K562 (cell line): Measurements from ENCODE around the gene CD274. TPM values are rescaled to one million over a fixed set of nuclear protein-coding genes. Genes with fewer than 3 reads are reported as not detected.

Source experiments
- ATAC-seq: fragments of 200-7000 bp; cut with Tn5 transposase; 3 replicates; pipeline ENCODE4 v1.9.1; 2020; ENCODE audit warnings: moderate library complexity
- BruUV-seq: library from RNA; stranded (reverse); fragments of 400-500 nt; replicated peaks from 2 replicates; lab custom pipeline; 2021; lab: Mats Ljungman, UMichigan
- CTCF ChIA-PET: fragments of 300-600 bp; formaldehyde crosslinking; extraction: SDS; loops from one replicate; lab custom pipeline; 2021; ENCODE audit warnings: low intra/inter-chr PET ratio; lab: Yijun Ruan, JAX
- POLR2A ChIA-PET: fragments of 300-600, 350-650 bp; sonication (Branson Sonifier 250); formaldehyde crosslinking; extraction: SDS; loops from one replicate; lab custom pipeline; 2021; ENCODE audit warnings: antibody characterized with exemption, inconsistent platforms; lab: Yijun Ruan, JAX
- DNase-seq, 4 experiments: peaks; one replicate each; pipeline versions ENCODE4 v3.0.0 to v3.0.0-alpha.2; 2011 to 2018; ENCODE audit warnings: low spot score in 3 of 4, mixed read lengths in 3 of 4; ENCODE audit errors: extremely low read depth in 1 of 4
- FAIRE-seq: peaks from 2 replicates; lab custom pipeline; 2011; peaks lifted over from hg19 to GRCh38; lab: Jason Lieb, UNC
- H2AFZ ChIP-seq: 2 replicates; pipeline ENCODE4 v1.6.0; 2011; ENCODE audit warnings: low read depth, low read length, control low read depth, inconsistent platforms
- H3K27ac ChIP-seq: fragments of 200-600 bp; 3 replicates; pipeline ENCODE4 v1.8.0; 2011; ENCODE audit warnings: low read depth, mild to moderate bottlenecking, control low read depth, inconsistent platforms, low read length, moderate library complexity, mixed read lengths; ENCODE audit errors: extremely low read depth
- H3K27me3 ChIP-seq, 2 experiments: fragments of 300-600 bp in 1 of 2; 2 replicates in 1 of 2; 3 replicates in 1 of 2; pipeline versions ENCODE4 v1.6.0 to v1.8.0; 2011; ENCODE audit warnings: inconsistent platforms in 2 of 2, low read length in 2 of 2, mild to moderate bottlenecking in 1 of 2, mixed read lengths in 1 of 2, moderate library complexity in 1 of 2; ENCODE audit not compliant: control insufficient read depth in 2 of 2, insufficient read depth in 2 of 2
- H3K36me3 ChIP-seq: fragments of 300-600 bp; 3 replicates; pipeline ENCODE4 v1.8.0; 2011; ENCODE audit warnings: mild to moderate bottlenecking, low read length, inconsistent platforms; ENCODE audit not compliant: control insufficient read depth, insufficient read depth
- H3K4me1 ChIP-seq, 2 experiments: fragments of 200-600 bp in 1 of 2; replicated peaks in 1 of 2; 2 replicates in 1 of 2; 3 replicates in 1 of 2; pipeline versions ENCODE4 v1.5.1 to v1.8.0; 2011; ENCODE audit warnings: inconsistent platforms in 2 of 2, low read length in 2 of 2, mild to moderate bottlenecking in 1 of 2, mixed read lengths in 1 of 2, moderate library complexity in 1 of 2; ENCODE audit not compliant: control insufficient read depth in 2 of 2, insufficient read depth in 2 of 2
- H3K4me2 ChIP-seq: 2 replicates; pipeline ENCODE4 v1.6.1; 2011; ENCODE audit warnings: low read length, control low read depth, inconsistent platforms, mixed read lengths; ENCODE audit not compliant: insufficient read depth
- H3K4me3 ChIP-seq: fragments of 200-600 bp; sonication (generic), shearing (Covaris generic); 2 replicates; pipeline ENCODE4 v1.5.1; 2016; ENCODE audit warnings: control low read depth, inconsistent platforms
- H3K79me2 ChIP-seq: fragments of 200-600 bp; 3 replicates; pipeline ENCODE4 v1.8.0; 2011; ENCODE audit warnings: low read length, inconsistent platforms; ENCODE audit not compliant: control insufficient read depth, insufficient read depth
- H3K9ac ChIP-seq, 2 experiments: 2 replicates each; pipeline versions ENCODE4 v1.6.0 to v1.6.1; 2011; ENCODE audit warnings: low read depth in 2 of 2, low read length in 2 of 2, control low read depth in 1 of 2, inconsistent platforms in 1 of 2, mild to moderate bottlenecking in 1 of 2, mixed read lengths in 1 of 2; ENCODE audit not compliant: insufficient read depth in 1 of 2
- H3K9me1 ChIP-seq: one replicate; pipeline ENCODE4 v1.6.0; 2011; ENCODE audit warnings: inconsistent platforms, mild to moderate bottlenecking, low read length, moderate library complexity; ENCODE audit not compliant: control insufficient read depth, insufficient read depth
- H3K9me3 ChIP-seq: replicated peaks from 2 replicates; pipeline ENCODE4 v1.5.1; 2011; ENCODE audit warnings: low read depth, low read length, inconsistent platforms; ENCODE audit not compliant: control insufficient read depth, insufficient read depth
- H4K20me1 ChIP-seq: replicated peaks from 2 replicates; pipeline ENCODE4 v1.6.1; 2011; ENCODE audit warnings: low read length, inconsistent platforms, mixed read lengths; ENCODE audit not compliant: control insufficient read depth, insufficient read depth
- ATF1 ChIP-seq, 2 experiments: fragments of 450-650 bp in 1 of 2; IDR thresholded peaks; 2 replicates each; pipeline ENCODE4 v1.6.1; 2016; ENCODE audit warnings: missing compliant biosample characterization in 1 of 2, missing genetic modification characterization in 1 of 2
- ATF2 ChIP-seq: sonication (generic); formaldehyde crosslinking; IDR thresholded peaks from 2 replicates; pipeline ENCODE4 v1.8.1; 2022; ENCODE audit warnings: missing genetic modification reagents
- BACH1 ChIP-seq: fragments of 200-800 bp; sonication (Bioruptor generic); IDR thresholded peaks from 2 replicates; pipeline ENCODE4 v1.6.1; 2016; ENCODE audit warnings: missing genetic modification characterization, missing compliant biosample characterization
- BDP1 ChIP-seq: IDR thresholded peaks from 3 replicates; pipeline ENCODE4 v1.6.1; 2011; ENCODE audit not compliant: insufficient read length, insufficient read depth
- FOXM1 ChIP-seq, 2 experiments: fragments of 450-650 bp in 1 of 2; sonication (generic) in 1 of 2; formaldehyde crosslinking in 1 of 2; IDR thresholded peaks; 2 replicates each; pipeline versions ENCODE4 v1.6.1 to v1.9.0; 2017 to 2022; ENCODE audit warnings: low read depth in 2 of 2, mild to moderate bottlenecking in 2 of 2, missing genetic modification reagents in 1 of 2, moderate library complexity in 1 of 2
- FUS ChIP-seq: fragments of 200-400 bp; formaldehyde crosslinking; optimal IDR thresholded peaks from 2 replicates; pipeline ENCODE3; 2017; ENCODE audit warnings: low read depth, low read length
- GATAD2A ChIP-seq: fragments of 450-650 bp; IDR thresholded peaks from 2 replicates; pipeline ENCODE4 v1.6.1; 2017
- HDAC8 ChIP-seq: fragments of 450-650 bp; IDR thresholded peaks from 2 replicates; pipeline ENCODE4 v1.6.1; 2016; ENCODE audit warnings: mild to moderate bottlenecking, missing genetic modification characterization, moderate library complexity, missing compliant biosample characterization
- IRF9 ChIP-seq: fragments of 450-650 bp; IDR thresholded peaks from 2 replicates; pipeline ENCODE4 v1.6.1; 2016; ENCODE audit warnings: missing biosample characterization, missing genetic modification characterization
- KAT7 ChIP-seq: sonication (generic); formaldehyde crosslinking; IDR thresholded peaks from 2 replicates; pipeline ENCODE4 v1.8.0; 2022; ENCODE audit warnings: missing genetic modification reagents, mild to moderate bottlenecking, borderline replicate concordance
- MYNN ChIP-seq, 2 experiments: sonication (generic); formaldehyde crosslinking in 1 of 2; IDR thresholded peaks; 2 replicates each; pipeline versions ENCODE4 v1.5.0 to v1.6.1; 2016 to 2020; ENCODE audit warnings: antibody characterized with exemption in 1 of 2, missing genetic modification reagents in 1 of 2
- NR2C2 ChIP-seq, 2 experiments: fragments of 200-800 bp in 1 of 2; sonication (Bioruptor generic) in 1 of 2; sonication (generic) in 1 of 2; formaldehyde crosslinking in 1 of 2; IDR thresholded peaks; 2 replicates each; pipeline versions ENCODE4 v1.6.1 to v1.8.0; 2016 to 2022; ENCODE audit warnings: mild to moderate bottlenecking in 1 of 2, missing compliant biosample characterization in 1 of 2, missing genetic modification characterization in 1 of 2, missing genetic modification reagents in 1 of 2
- RAD51 ChIP-seq: fragments of 450-650 bp; IDR thresholded peaks from 2 replicates; pipeline ENCODE4 v1.7.1; 2016; ENCODE audit warnings: low read depth, mild to moderate bottlenecking, borderline replicate concordance
- ZKSCAN8 ChIP-seq: fragments of 200-800 bp; sonication (Bioruptor generic); IDR thresholded peaks from 2 replicates; pipeline ENCODE4 v1.6.1; 2016; ENCODE audit warnings: missing genetic modification characterization, missing compliant biosample characterization
- ZNF121 ChIP-seq: sonication (generic); formaldehyde crosslinking; conservative IDR thresholded peaks from 2 replicates; pipeline ENCODE4 v1.8.0; 2022; ENCODE audit warnings: missing genetic modification reagents
- ZNF551 ChIP-seq: fragments of 250-450 bp; sonication (Bioruptor Pico); IDR thresholded peaks from 2 replicates; pipeline ENCODE4 v1.5.0; 2021; ENCODE audit warnings: mild to moderate bottlenecking, moderate library complexity
- ZNF57 ChIP-seq: fragments of 450-650 bp; formaldehyde crosslinking; IDR thresholded peaks from 2 replicates; pipeline ENCODE4 v1.4.0; 2020; ENCODE audit warnings: mild to moderate bottlenecking, moderate library complexity
- ZNF75A ChIP-seq: fragments of 450-650 bp; formaldehyde crosslinking; IDR thresholded peaks from 2 replicates; pipeline ENCODE4 v1.4.0; 2020; ENCODE audit warnings: mild to moderate bottlenecking
- WGBS: fragments of 100-300 bp; shearing (Covaris generic); methylation state at CpG from one replicate; pipeline ENCODE4 v1.1.6; 2016; ENCODE audit warnings: low coverage, mixed read lengths; ENCODE audit not compliant: insufficient coverage; ENCODE audit errors: missing lambda C conversion rate; 5-methylcytosine and 5-hydroxymethylcytosine counted together
- in situ Hi-C: fragments of 300-500 bp; cut with MboI; formaldehyde crosslinking; loops from 4 replicates; pipeline ENCODE4 v1.15.0; 2018; ENCODE audit warnings: inconsistent platforms, mixed read lengths
- intact Hi-C: fragments of 100-400 bp; cut with micrococcal nuclease; formaldehyde crosslinking; loops from 2 replicates; pipeline ENCODE4 v1.14.2; 2022
- polyA plus RNA-seq, 8 experiments: library from polyadenylated mRNA; depleted of rRNA in 4 of 8; stranded (reverse) in 5 of 8; unstranded in 3 of 8; fragments of >200 nt; fragmentation: Nextera tagmentation in 2 of 8; fragmentation: Illumina TruSeq in 1 of 8; extraction: Ambion mirVana in 2 of 8; extraction: Trizol in 1 of 8; gene quantifications; 2 replicates each; pipeline versions ENCODE4 v1.2.1 to v1.2.3, GENCODE V29; 2011 to 2014; ENCODE audit warnings: inconsistent platforms in 1 of 8, missing spikeins in 1 of 8
- total RNA-seq, 7 experiments: library from RNA; depleted of rRNA in 6 of 7; stranded (reverse); fragments of >200 nt in 6 of 7; fragmentation: Illumina TruSeq in 2 of 7; extraction: Trizol in 2 of 7; gene quantifications; 2 replicates each; pipeline versions ENCODE4 v1.2.1 to v1.2.3, GENCODE V29; 2011 to 2021; ENCODE audit warnings: low replicate concordance in 1 of 7
- TF ChIP-seq, protein P1 (sequence below): fragments of 250-450 bp; sonication (Bioruptor Pico); IDR thresholded peaks from 2 replicates; pipeline ENCODE4 v1.5.0; 2021

The CD274 gene
- total and polyA plus RNA-seq, 9 of the 15 experiments (the other 6 are each of a cell fraction or from before 2014, with no cell fraction given) = 0.07 to 0.51 (median 0.30) TPM; not detected in 1

DNA sequence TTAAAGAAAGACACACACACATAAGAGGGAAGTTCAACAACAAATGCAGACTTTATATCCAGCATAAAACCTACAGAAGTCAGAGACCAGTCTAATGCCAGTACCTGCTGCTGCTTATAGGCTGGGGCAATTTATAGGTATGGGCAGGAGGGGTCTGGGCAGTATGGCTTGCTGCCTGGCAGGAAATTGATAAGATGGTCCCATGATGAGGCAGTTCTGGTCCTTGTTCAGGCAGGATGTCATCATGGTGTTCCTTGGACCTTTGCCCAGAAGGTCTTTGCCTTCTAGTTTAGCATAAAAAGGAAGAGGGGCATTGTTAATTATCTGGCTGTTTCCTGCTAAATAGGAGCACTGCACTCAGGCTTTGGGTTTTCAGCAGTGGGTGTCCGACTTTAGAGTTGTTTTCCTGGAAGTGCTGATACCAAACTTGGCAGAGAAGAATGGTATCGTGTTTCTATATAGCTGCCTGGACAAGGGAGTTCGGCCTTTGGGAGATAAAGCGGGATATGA lies 49.6 kb downstream of the CD274 start:
- peak overlapping the region; percentile 81 for H3K27ac ChIP-seq
- no peaks in the 10 kb centered on the region for H3K27me3 ChIP-seq
- 0% methylated on average over 4 of the region's 4 CpGs for WGBS
- no peaks in the 10 kb centered on the region for H3K9me3 ChIP-seq
- ChIA-PET CTCF (no interaction called here), POLR2A (no interaction called here)
- peak overlapping the region; percentile 96 for H2AFZ ChIP-seq
- ATAC-seq (peak; percentile 69), FAIRE-seq (peak; percentile 84), DNase-seq (peak in 2 of 4 experiments; percentile 24 to 73)
- H3K36me3 ChIP-seq = no peaks in the 10 kb centered on the region
- no peaks in the 10 kb centered on the region for H4K20me1 ChIP-seq
- H3K4me1 ChIP-seq = peaks cover 20 to 21% of the 10 kb centered on the region in 2 experiments; a peak in 4 of 5 replicates
- in situ Hi-C loops = no loop called here
- no peaks in the 10 kb centered on the region for H3K9me1 ChIP-seq
- peak overlapping the region; percentile 56 for H3K4me2 ChIP-seq
- intact Hi-C loops = loop anchor here (5.0 kb wide), 1 partner anchor 48 kb away; the partner anchor contains the start of gene CD274
- no TSS peak for BruUV-seq
- no peaks in the 10 kb centered on the region for H3K79me2 ChIP-seq
- H3K9ac ChIP-seq = peak overlapping the region in 1 of 2 experiments; percentile 41; a peak in 1 of 4 replicates
- no peak overlapping the region for H3K4me3 ChIP-seq
- TF ChIP-seq, protein P1, sequence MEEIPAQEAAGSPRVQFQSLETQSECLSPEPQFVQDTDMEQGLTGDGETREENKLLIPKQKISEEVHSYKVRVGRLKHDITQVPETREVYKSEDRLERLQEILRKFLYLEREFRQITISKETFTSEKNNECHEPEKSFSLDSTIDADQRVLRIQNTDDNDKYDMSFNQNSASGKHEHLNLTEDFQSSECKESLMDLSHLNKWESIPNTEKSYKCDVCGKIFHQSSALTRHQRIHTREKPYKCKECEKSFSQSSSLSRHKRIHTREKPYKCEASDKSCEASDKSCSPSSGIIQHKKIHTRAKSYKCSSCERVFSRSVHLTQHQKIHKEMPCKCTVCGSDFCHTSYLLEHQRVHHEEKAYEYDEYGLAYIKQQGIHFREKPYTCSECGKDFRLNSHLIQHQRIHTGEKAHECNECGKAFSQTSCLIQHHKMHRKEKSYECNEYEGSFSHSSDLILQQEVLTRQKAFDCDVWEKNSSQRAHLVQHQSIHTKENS (CRISPR knock-in tag) = no peak
- no peak for TF ChIP-seq ATF2 (CRISPR knock-in tag)
- TF ChIP-seq IRF9 (tag) = no peak
- no peak for TF ChIP-seq ZNF551 (CRISPR knock-in tag)
- no peak for TF ChIP-seq NR2C2 (CRISPR knock-in tag; IDR thresholded peaks at IDR 0.05)
- TF ChIP-seq NR2C2 (tag; IDR thresholded peaks at IDR 0.05) = peak; percentile 11; the same call in 1 of the 2 replicates
- no peak for TF ChIP-seq BDP1
- TF ChIP-seq MYNN (IDR thresholded peaks at IDR 0.05) = no peak
- no peak for TF ChIP-seq MYNN (CRISPR knock-in tag; IDR thresholded peaks at IDR 0.05)
- TF ChIP-seq KAT7 (CRISPR knock-in tag) = no peak
- TF ChIP-seq BACH1 (tag) = peak; percentile 16; the same call in 1 of the 2 replicates
- no peak for TF ChIP-seq HDAC8 (tag)
- TF ChIP-seq ATF1 (CRISPR knock-in tag; IDR thresholded peaks at IDR 0.05) = no peak
- TF ChIP-seq ATF1 (tag; IDR thresholded peaks at IDR 0.05) = no peak
- no peak for TF ChIP-seq ZNF57 (CRISPR knock-in tag)
- no peak for TF ChIP-seq RAD51
- no peak for TF ChIP-seq FOXM1 (IDR thresholded peaks at IDR 0.05; ENCODE audit: low read depth)
- no peak for TF ChIP-seq FOXM1 (CRISPR knock-in tag; IDR thresholded peaks at IDR 0.05; ENCODE audit: low read depth)
- no peak for TF ChIP-seq FUS
- peak; percentile 38; the same call in 1 of the 2 replicates for TF ChIP-seq ZKSCAN8 (CRISPR knock-in tag)
- TF ChIP-seq GATAD2A = no peak
- TF ChIP-seq ZNF75A (CRISPR knock-in tag) = no peak
- no peak for TF ChIP-seq ZNF121
